ENCODE measurements around the gene SGSM2.

- no peak for TF ChIP-seq CTCF (IDR thresholded peaks at IDR 0.05)
- no peak for TF ChIP-seq POLR2A (IDR thresholded peaks at IDR 0.05)
Measured at GRCh38 chr17:2386400-2387085, 49.2 kb downstream of the SGSM2 start.
